Neuron (in vitro differentiated cells): ENCODE results near the gene IFIT2.
A peak's percentile ranks its signal among the peaks of the same experiment; 100 is the strongest.
"Not testable (repeated sequence)": the region's sequence is repeated elsewhere in the genome, so short reads cannot be mapped to it uniquely, and the experiment has no call there.

Experiments used
- H2AFZ ChIP-seq: one replicate; pipeline ENCODE4 v1.6.1; 2013; ENCODE audit warnings: low read depth, mild to moderate bottlenecking, inconsistent platforms, low read length, moderate library complexity
- H3K27me3 ChIP-seq: one replicate; pipeline ENCODE4 v1.6.1; 2013; ENCODE audit warnings: low read length; ENCODE audit not compliant: insufficient read depth
- H3K36me3 ChIP-seq: one replicate; pipeline ENCODE4 v1.6.1; 2013; ENCODE audit warnings: low read length; ENCODE audit not compliant: insufficient read depth
- H3K4me1 ChIP-seq: one replicate; pipeline ENCODE4 v1.6.1; 2013; ENCODE audit warnings: low read length; ENCODE audit not compliant: insufficient read depth
- H3K4me3 ChIP-seq: 2 replicates; pipeline ENCODE4 v1.5.1; 2013; ENCODE audit warnings: mild to moderate bottlenecking, low read length, moderate library complexity
- H3K9me3 ChIP-seq: one replicate; pipeline ENCODE4 v1.6.1; 2013; ENCODE audit warnings: low read length

IFIT2 gene

GRCh38 chr10:89342206-89342958 is 40.5 kb downstream of the IFIT2 start:
- no peaks in the 10 kb centered on the region for H3K36me3 ChIP-seq
- no peaks in the 10 kb centered on the region for H3K27me3 ChIP-seq
- no peak overlapping the region for H3K4me3 ChIP-seq
- H3K4me1 ChIP-seq = peaks cover 23% of the 10 kb centered on the region
- no peak overlapping the region for H2AFZ ChIP-seq
- no peaks in the 10 kb centered on the region for H3K9me3 ChIP-seq

- Histone ChIP-seq H3K4me3 (no peak overlapping the region), H3K4me1 (peaks cover 29% of the 10 kb centered on the region), H3K36me3 (no peaks in the 10 kb centered on the region), H3K9me3 (no peaks in the 10 kb centered on the region), H2AFZ (peak overlapping the region; percentile 3), H3K27me3 (no peaks in the 10 kb centered on the region)
Measured at GRCh38 chr10:89343089-89343767, 41.4 kb downstream of the IFIT2 start.

GRCh38 chr10:89344156-89344555 is 42.3 kb downstream of the IFIT2 start:
- Histone ChIP-seq H3K4me1 (peaks cover 38% of the 10 kb centered on the region), H3K36me3 (no peaks in the 10 kb centered on the region), H2AFZ (no peak overlapping the region), H3K4me3 (no peak overlapping the region), H3K27me3 (no peaks in the 10 kb centered on the region), H3K9me3 (no peaks in the 10 kb centered on the region)

GRCh38 chr10:89345367-89346000 is 43.6 kb downstream of the IFIT2 start:
- no peaks in the 10 kb centered on the region for H3K36me3 ChIP-seq
- peaks cover 40% of the 10 kb centered on the region for H3K4me1 ChIP-seq
- H2AFZ ChIP-seq = no peak overlapping the region

GRCh38 chr10:89346405-89347254 is 44.8 kb downstream of the IFIT2 start:
- Histone ChIP-seq H3K27me3 (no peaks in the 10 kb centered on the region), H3K36me3 (no peaks in the 10 kb centered on the region), H3K4me1 (peaks cover 49% of the 10 kb centered on the region), H3K4me3 (no peak overlapping the region), H2AFZ (no peak overlapping the region), H3K9me3 (no peaks in the 10 kb centered on the region)

More at GRCh38 chr10:89345367-89346000, 43.6 kb downstream of the IFIT2 start:
- H3K9me3 ChIP-seq = no peaks in the 10 kb centered on the region
- no peak overlapping the region for H3K4me3 ChIP-seq
- H3K27me3 ChIP-seq = no peaks in the 10 kb centered on the region

GRCh38 chr10:89347701-89348457 is 46.0 kb downstream of the IFIT2 start:
- peaks cover 50% of the 10 kb centered on the region for H3K4me1 ChIP-seq

GRCh38 chr10:89348481-89348880 is 46.6 kb downstream of the IFIT2 start:
- Histone ChIP-seq H3K4me1 (peaks cover 44% of the 10 kb centered on the region), H3K4me3 (no peak overlapping the region), H3K27me3 (no peaks in the 10 kb centered on the region), H2AFZ (no peak overlapping the region), H3K9me3 (no peaks in the 10 kb centered on the region), H3K36me3 (no peaks in the 10 kb centered on the region)

More at GRCh38 chr10:89347701-89348457, 46.0 kb downstream of the IFIT2 start:
- Histone ChIP-seq H3K27me3 (no peaks in the 10 kb centered on the region), H3K4me3 (no peak overlapping the region), H3K36me3 (no peaks in the 10 kb centered on the region), H2AFZ (no peak overlapping the region), H3K9me3 (no peaks in the 10 kb centered on the region)

- no peak overlapping the region for H2AFZ ChIP-seq
- H3K9me3 ChIP-seq = no peaks in the 10 kb centered on the region
- H3K4me1 ChIP-seq = peaks cover 41% of the 10 kb centered on the region
- H3K36me3 ChIP-seq = no peaks in the 10 kb centered on the region
- H3K27me3 ChIP-seq = no peaks in the 10 kb centered on the region
- no peak overlapping the region for H3K4me3 ChIP-seq
Measured at GRCh38 chr10:89348975-89349374, 47.1 kb downstream of the IFIT2 start.

GRCh38 chr10:89350631-89351315 is 48.9 kb downstream of the IFIT2 start:
- not testable (repeated sequence) for H2AFZ ChIP-seq, H3K9me3 ChIP-seq, H3K4me3 ChIP-seq, H3K36me3 ChIP-seq, H3K27me3 ChIP-seq
- peaks cover 50% of the 10 kb centered on the region for H3K4me1 ChIP-seq

GRCh38 chr10:89351412-89351779 is 49.5 kb downstream of the IFIT2 start:
- H3K4me1 ChIP-seq = peaks cover 55% of the 10 kb centered on the region
- H3K36me3 ChIP-seq = no peaks in the 10 kb centered on the region
- H3K4me3 ChIP-seq = no peak overlapping the region
- peaks cover 2% of the 10 kb centered on the region for H3K9me3 ChIP-seq
- peak overlapping the region; percentile 57 for H2AFZ ChIP-seq
- no peaks in the 10 kb centered on the region for H3K27me3 ChIP-seq

- Histone ChIP-seq H3K4me1 (peaks cover 55% of the 10 kb centered on the region), H3K36me3 (no peaks in the 10 kb centered on the region), H3K4me3 (no peak overlapping the region), H3K27me3 (no peaks in the 10 kb centered on the region), H2AFZ (peak overlapping the region; percentile 57), H3K9me3 (peaks cover 2% of the 10 kb centered on the region)
Measured at GRCh38 chr10:89351780-89352597, 50.1 kb downstream of the IFIT2 start.
